ENCODE results near the gene MMP13. TPM values are rescaled to one million over a fixed set of nuclear protein-coding genes. Genes with fewer than 3 reads are reported as not detected.
"Not testable (repeated sequence)": the region's sequence is repeated elsewhere in the genome, so short reads cannot be mapped to it uniquely, and the experiment has no call there.

MMP13 gene
- total RNA-seq, 2 donors from 2014 or later = not detected

DNA sequence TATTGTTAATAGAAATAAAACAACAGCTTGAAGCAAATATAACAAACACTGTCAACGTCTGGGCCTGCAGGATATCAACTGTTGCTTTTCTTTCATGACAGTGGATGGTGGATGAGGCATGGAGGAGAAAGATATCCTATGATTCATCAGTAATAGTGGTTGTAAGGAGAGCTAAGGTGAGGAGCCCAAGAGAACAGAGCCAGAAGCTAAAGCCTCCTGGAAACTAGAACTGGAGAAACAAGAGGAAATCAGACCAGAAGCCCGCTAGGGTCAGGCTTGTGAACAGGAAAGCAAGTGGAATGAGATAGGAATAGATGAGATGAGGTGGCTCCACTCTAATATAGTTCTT is 43.1 kb downstream of the MMP13 start:
- ATAC-seq (no peak), DNase-seq (no peak)
- Mint-ChIP-seq H3K4me3 (no peak overlapping the region), H3K4me1 (no peaks in the 10 kb centered on the region), H3K27me3 (peaks cover 33% of the 10 kb centered on the region), H3K36me3 (ENCODE audit: low read depth) (no peaks in the 10 kb centered on the region), H3K27ac (no peak overlapping the region)
- H3K9me3 ChIP-seq (ENCODE audit: control insufficient read depth, low read length, poor library complexity, severe bottlenecking) = no peaks in the 10 kb centered on the region

DNA sequence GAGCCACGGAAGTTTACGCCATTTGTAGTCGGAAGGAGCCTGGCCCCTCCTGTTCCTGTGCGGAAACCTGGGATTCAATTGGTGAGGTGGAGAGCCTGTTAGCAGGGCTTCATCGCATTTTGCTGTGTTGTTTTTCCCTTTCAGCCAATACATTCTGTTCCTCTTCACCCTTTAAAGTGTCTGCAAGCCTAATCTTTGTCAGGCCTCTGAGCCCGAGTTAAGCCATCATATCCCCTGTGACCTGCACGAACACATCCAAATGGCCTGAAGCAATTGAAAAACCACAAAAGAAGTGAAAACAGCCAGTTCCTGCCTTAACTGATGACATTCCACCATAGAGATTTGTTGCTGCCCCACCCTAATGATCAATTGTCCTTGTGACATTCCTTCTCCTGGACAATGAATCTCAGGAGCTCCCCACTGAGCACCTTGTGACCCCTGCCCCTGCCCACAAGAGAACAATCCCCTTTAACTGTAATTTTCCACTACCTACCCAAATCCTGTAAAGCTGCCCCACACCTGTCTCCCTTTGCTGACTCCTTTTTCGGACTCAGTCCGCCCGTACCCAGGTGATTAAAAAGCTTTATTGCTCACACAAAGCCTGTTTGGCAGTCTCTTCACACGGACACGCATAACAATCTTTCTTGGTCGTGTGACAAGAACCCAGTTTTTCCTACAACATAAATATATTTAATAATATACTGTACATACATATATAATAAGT is 43.6 kb downstream of the MMP13 start:
- no peak overlapping the region for H3K27ac Mint-ChIP-seq
- ATAC-seq = no peak
- H3K9me3 ChIP-seq (ENCODE audit: control insufficient read depth, low read length, poor library complexity, severe bottlenecking) = no peaks in the 10 kb centered on the region
- H3K27me3 Mint-ChIP-seq = peaks cover 31% of the 10 kb centered on the region
- no peaks in the 10 kb centered on the region for H3K4me1 Mint-ChIP-seq
- no peak for DNase-seq
- no peaks in the 10 kb centered on the region for H3K36me3 Mint-ChIP-seq (ENCODE audit: low read depth)
- H3K4me3 Mint-ChIP-seq = no peak overlapping the region

DNA sequence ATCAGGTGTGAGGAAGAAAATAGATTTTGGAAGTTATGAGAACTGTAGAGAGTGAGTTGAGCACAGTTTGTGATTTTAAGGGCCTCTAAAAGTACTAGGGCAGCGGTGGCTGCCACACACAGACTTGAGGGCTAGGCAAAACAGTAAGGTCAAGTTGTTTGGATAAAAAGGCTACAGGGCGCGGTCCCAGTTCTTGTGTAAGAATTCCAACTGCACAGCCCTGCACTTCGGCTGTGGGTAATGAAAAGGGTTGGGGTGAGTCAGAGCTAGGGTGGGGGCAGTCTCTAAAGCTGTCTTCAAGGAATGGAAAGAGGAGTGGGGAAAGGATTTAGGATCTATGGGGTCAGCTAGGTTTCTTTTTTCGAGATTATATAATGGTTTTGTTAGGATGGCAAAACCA is 49.7 kb downstream of the MMP13 start:
- not testable (repeated sequence) for H3K9me3 ChIP-seq (ENCODE audit: control insufficient read depth, low read length, poor library complexity, severe bottlenecking); ATAC-seq; H3K4me1 Mint-ChIP-seq; H3K27ac Mint-ChIP-seq; H3K27me3 Mint-ChIP-seq; DNase-seq; H3K4me3 Mint-ChIP-seq; H3K36me3 Mint-ChIP-seq (ENCODE audit: low read depth)

DNA sequence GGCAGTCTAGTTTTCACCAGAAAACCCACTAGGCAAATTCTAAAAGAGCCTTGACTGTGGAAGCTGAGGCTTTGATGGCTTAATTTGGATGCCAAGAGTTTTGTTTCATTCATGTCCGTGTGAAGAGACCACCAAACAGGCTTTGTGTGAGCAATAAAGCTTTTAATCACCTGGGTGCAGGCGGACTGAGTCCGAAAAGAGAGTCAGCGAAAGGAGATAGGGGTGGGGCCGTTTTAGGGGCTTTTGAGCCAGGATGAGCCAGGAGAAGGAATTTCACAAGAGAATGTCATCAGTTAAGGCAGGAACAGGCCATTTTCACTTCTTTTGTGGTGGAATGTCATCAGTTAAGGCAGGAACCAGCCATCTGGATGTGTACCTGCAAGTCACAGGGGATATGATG is 51.6 kb downstream of the MMP13 start:
- not testable (repeated sequence) for H3K4me3 Mint-ChIP-seq; DNase-seq; H3K27ac Mint-ChIP-seq; H3K36me3 Mint-ChIP-seq (ENCODE audit: low read depth); H3K4me1 Mint-ChIP-seq; H3K9me3 ChIP-seq (ENCODE audit: control insufficient read depth, low read length, poor library complexity, severe bottlenecking); ATAC-seq
- peaks cover 10% of the 10 kb centered on the region for H3K27me3 Mint-ChIP-seq

DNA sequence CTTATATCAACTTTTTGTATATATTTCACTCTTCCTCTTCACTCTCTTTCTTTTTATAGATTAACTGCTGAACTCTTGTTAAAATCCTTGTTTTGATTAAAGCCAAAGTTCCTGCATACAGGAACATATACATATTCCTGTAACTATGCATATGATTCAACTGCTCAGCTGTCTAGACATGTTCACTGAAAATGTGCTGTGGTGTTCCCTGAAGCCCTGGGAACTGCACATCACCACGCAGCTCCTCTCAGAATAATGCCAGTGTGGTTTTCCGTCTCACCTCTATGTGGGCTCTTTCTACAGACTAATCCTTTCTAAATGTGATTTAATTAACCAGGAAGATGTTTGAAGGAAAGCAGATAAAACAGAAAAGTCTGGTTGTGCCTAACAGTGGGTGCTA is 55.2 kb downstream of the MMP13 start:
- peaks cover 6% of the 10 kb centered on the region for H3K27me3 Mint-ChIP-seq
- ATAC-seq (no peak), DNase-seq (no peak)
- H3K4me3 Mint-ChIP-seq = no peak overlapping the region
- no peaks in the 10 kb centered on the region for H3K36me3 Mint-ChIP-seq (ENCODE audit: low read depth)
- no peaks in the 10 kb centered on the region for H3K4me1 Mint-ChIP-seq
- H3K27ac Mint-ChIP-seq = no peak overlapping the region
- no peaks in the 10 kb centered on the region for H3K9me3 ChIP-seq (ENCODE audit: control insufficient read depth, low read length, poor library complexity, severe bottlenecking)

Other genes starting within 250 kb of the MMP13 start
- gene MMP27, start 250.0 kb downstream of the MMP13 start, total RNA-seq = not detected
- gene MMP8, start 230.8 kb downstream of the MMP13 start, total RNA-seq = not detected
- gene MMP10, start 175.1 kb downstream of the MMP13 start, total RNA-seq = not detected
- gene MMP1, start 157.6 kb downstream of the MMP13 start, total RNA-seq = under 1 TPM in 1 of 2 donors, not detected in 1; 0.16 TPM
- not detected for gene MMP3, start 112.1 kb downstream of the MMP13 start, total RNA-seq
- gene MMP12, start 80.8 kb downstream of the MMP13 start, total RNA-seq = not detected
- gene DCUN1D5, start 136.4 kb upstream of the MMP13 start, total RNA-seq = 10 to 100 TPM; 13.9 to 14.0 TPM
- gene DYNC2H1, start 153.7 kb upstream of the MMP13 start, total RNA-seq = 1 to 10 TPM; 2.2 to 3.6 TPM

All from T-helper 17 cell (primary cell).